ENCODE data around the gene LYRM1.
"Not testable (repeated sequence)": the region's sequence is repeated elsewhere in the genome, so short reads cannot be mapped to it uniquely, and the experiment has no call there.

The LYRM1 gene

GRCh38 chr16:20900299-20901067, at the start of gene LYRM1, which contains the start of gene DCUN1D3:
TSS of gene LYRM1 (plus strand) at chr16:20900771. CDS start at chr16:20915556, 14,785 bp downstream.
TSS of gene DCUN1D3 (minus strand) at chr16:20900358. CDS start at chr16:20862538, 37,820 bp downstream.
- peak; percentile 99 for DNase-seq (ENCODE audit: low spot score)

GRCh38 chr16:20850981-20851380, 49.6 kb upstream of the LYRM1 start:
- DNase-seq (ENCODE audit: low spot score) = no peak

GRCh38 chr16:20851601-20852000, 49.0 kb upstream of the LYRM1 start:
- DNase-seq (ENCODE audit: low spot score) = peak; percentile 58

GRCh38 chr16:20853143-20853542, 47.4 kb upstream of the LYRM1 start:
- DNase-seq (ENCODE audit: low spot score) = no peak

- DNase-seq (ENCODE audit: low spot score) = peak; percentile 58
Measured at GRCh38 chr16:20853981-20854620, 46.5 kb upstream of the LYRM1 start.

- DNase-seq (ENCODE audit: low spot score) = no peak
Measured at GRCh38 chr16:20854963-20855362, 45.6 kb upstream of the LYRM1 start.

GRCh38 chr16:20857281-20857680, 43.3 kb upstream of the LYRM1 start:
- DNase-seq (ENCODE audit: low spot score) = no peak

GRCh38 chr16:20859229-20859628, 41.3 kb upstream of the LYRM1 start:
- DNase-seq (ENCODE audit: low spot score) = no peak

GRCh38 chr16:20859699-20860098, 40.9 kb upstream of the LYRM1 start:
- no peak for DNase-seq (ENCODE audit: low spot score)

- no peak for DNase-seq (ENCODE audit: low spot score)
Measured at GRCh38 chr16:20860361-20860760, 40.2 kb upstream of the LYRM1 start.

GRCh38 chr16:20860995-20861394, 39.6 kb upstream of the LYRM1 start:
- DNase-seq (ENCODE audit: low spot score) = not testable (repeated sequence)

GRCh38 chr16:20862162-20862960, 38.2 kb upstream of the LYRM1 start:
- DNase-seq (ENCODE audit: low spot score) = no peak

- not testable (repeated sequence) for DNase-seq (ENCODE audit: low spot score)
Measured at GRCh38 chr16:20864376-20864775, 36.2 kb upstream of the LYRM1 start.

- DNase-seq (ENCODE audit: low spot score) = peak; percentile 51
Measured at GRCh38 chr16:20865420-20866131, 35.0 kb upstream of the LYRM1 start.

GRCh38 chr16:20866145-20866772, 34.3 kb upstream of the LYRM1 start:
- peak; percentile 82 for DNase-seq (ENCODE audit: low spot score)

- no peak for DNase-seq (ENCODE audit: low spot score)
Measured at GRCh38 chr16:20866801-20867200, 33.8 kb upstream of the LYRM1 start.

- no peak for DNase-seq (ENCODE audit: low spot score)
Measured at GRCh38 chr16:20867585-20867984, 33.0 kb upstream of the LYRM1 start.

GRCh38 chr16:20868890-20869289, 31.7 kb upstream of the LYRM1 start:
- peak; percentile 47 for DNase-seq (ENCODE audit: low spot score)

GRCh38 chr16:20870122-20870820, 30.3 kb upstream of the LYRM1 start:
- DNase-seq (ENCODE audit: low spot score) = no peak

GRCh38 chr16:20871258-20871657, 29.3 kb upstream of the LYRM1 start:
- DNase-seq (ENCODE audit: low spot score) = no peak

Data from kidney tubule cell (primary cell).